ENCODE data around the gene RBP3.

Gene RBP3

GRCh38 chr10:47319784-47320183 lies 28.4 kb upstream of the RBP3 start:
- no peak for DNase-seq

- no peak for DNase-seq
Observed at GRCh38 chr10:47320812-47321211, 27.4 kb upstream of the RBP3 start.

GRCh38 chr10:47321521-47322195 lies 26.5 kb upstream of the RBP3 start:
- no peak for DNase-seq

- no peak for DNase-seq
Observed at GRCh38 chr10:47322300-47323061, 25.7 kb upstream of the RBP3 start, which contains the start of gene GDF2. TSS of gene GDF2 (plus strand) at chr10:47322454. CDS start at chr10:47322669, 215 bp downstream.

GRCh38 chr10:47323087-47323486 lies 25.1 kb upstream of the RBP3 start:
- no peak for DNase-seq

- no peak for DNase-seq
Observed at GRCh38 chr10:47323636-47324296, 24.4 kb upstream of the RBP3 start.

- DNase-seq: no peak
Observed at GRCh38 chr10:47325303-47326291, 22.6 kb upstream of the RBP3 start.

GRCh38 chr10:47326306-47326926 lies 21.7 kb upstream of the RBP3 start:
- no peak for DNase-seq

GRCh38 chr10:47326927-47327330 lies 21.2 kb upstream of the RBP3 start:
- DNase-seq: no peak

GRCh38 chr10:47329855-47330254 lies 18.3 kb upstream of the RBP3 start:
- no peak for DNase-seq

GRCh38 chr10:47330366-47330765 lies 17.8 kb upstream of the RBP3 start:
- DNase-seq: no peak

GRCh38 chr10:47330804-47331203 lies 17.4 kb upstream of the RBP3 start:
- no peak for DNase-seq

- DNase-seq: no peak
Observed at GRCh38 chr10:47331491-47331890, 16.7 kb upstream of the RBP3 start.

GRCh38 chr10:47331954-47332353 lies 16.2 kb upstream of the RBP3 start:
- DNase-seq: no peak

- DNase-seq: no peak
Observed at GRCh38 chr10:47332371-47332770, 15.8 kb upstream of the RBP3 start.

GRCh38 chr10:47332946-47333345 lies 15.2 kb upstream of the RBP3 start:
- DNase-seq: no peak

- no peak for DNase-seq
Observed at GRCh38 chr10:47333532-47333931, 14.6 kb upstream of the RBP3 start.

GRCh38 chr10:47334466-47335295 lies 13.5 kb upstream of the RBP3 start:
- no peak for DNase-seq

- DNase-seq: no peak
Observed at GRCh38 chr10:47335906-47336305, 12.3 kb upstream of the RBP3 start.

- no peak for DNase-seq
Observed at GRCh38 chr10:47336387-47337134, 11.6 kb upstream of the RBP3 start.

All from NCI-H146 (cell line).